ENCODE results near the gene CLNK. TPM values are rescaled to one million over a fixed set of nuclear protein-coding genes. Genes with fewer than 3 reads are reported as not detected.

CLNK gene
- polyA plus RNA-seq, 3 donors, result 0.52 to 1.5 (median 0.58) TPM

GRCh38 chr4:10703766-10704429, 19.3 kb upstream of the CLNK start:
- DNase-seq (ENCODE audit: extremely low read depth in 1 of 11, low read depth in 9 of 11, low spot score in 4 of 11), result no peak

- DNase-seq (ENCODE audit: extremely low read depth in 1 of 11, low read depth in 9 of 11, low spot score in 4 of 11), result no peak
Measured at GRCh38 chr4:10703156-10703555, 18.6 kb upstream of the CLNK start.

- DNase-seq (ENCODE audit: extremely low read depth in 1 of 11, low read depth in 9 of 11, low spot score in 4 of 11), result no peak
Measured at GRCh38 chr4:10701702-10702460, 17.3 kb upstream of the CLNK start.

GRCh38 chr4:10701161-10701560, 16.6 kb upstream of the CLNK start:
- DNase-seq (ENCODE audit: extremely low read depth in 1 of 11, low read depth in 9 of 11, low spot score in 4 of 11), result no peak

GRCh38 chr4:10698172-10698571, 13.6 kb upstream of the CLNK start:
- DNase-seq (ENCODE audit: extremely low read depth in 1 of 11, low read depth in 9 of 11, low spot score in 4 of 11), result no peak

GRCh38 chr4:10697086-10697485, 12.5 kb upstream of the CLNK start:
- DNase-seq (ENCODE audit: extremely low read depth in 1 of 11, low read depth in 9 of 11, low spot score in 4 of 11), result peak in 7 of 11 donors; percentile 16 to 46 (median 26)

GRCh38 chr4:10696253-10696652, 11.7 kb upstream of the CLNK start:
- no peak for DNase-seq (ENCODE audit: extremely low read depth in 1 of 11, low read depth in 9 of 11, low spot score in 4 of 11)

GRCh38 chr4:10694828-10695209, 10.3 kb upstream of the CLNK start:
- DNase-seq (ENCODE audit: extremely low read depth in 1 of 11, low read depth in 9 of 11, low spot score in 4 of 11), result no peak

- DNase-seq (ENCODE audit: extremely low read depth in 1 of 11, low read depth in 9 of 11, low spot score in 4 of 11), result no peak
Measured at GRCh38 chr4:10694151-10694827, 9.7 kb upstream of the CLNK start.

GRCh38 chr4:10691651-10692050, 7.1 kb upstream of the CLNK start:
- DNase-seq (ENCODE audit: extremely low read depth in 1 of 11, low read depth in 9 of 11, low spot score in 4 of 11), result no peak

- DNase-seq (ENCODE audit: extremely low read depth in 1 of 11, low read depth in 9 of 11, low spot score in 4 of 11), result no peak
Measured at GRCh38 chr4:10690185-10690907, 5.8 kb upstream of the CLNK start.

- no peak for DNase-seq (ENCODE audit: extremely low read depth in 1 of 11, low read depth in 9 of 11, low spot score in 4 of 11)
Measured at GRCh38 chr4:10688846-10689245, 4.3 kb upstream of the CLNK start.

- no peak for DNase-seq (ENCODE audit: extremely low read depth in 1 of 11, low read depth in 9 of 11, low spot score in 4 of 11)
Measured at GRCh38 chr4:10688022-10688421, 3.5 kb upstream of the CLNK start.

GRCh38 chr4:10687526-10687925, 3.0 kb upstream of the CLNK start:
- DNase-seq (ENCODE audit: extremely low read depth in 1 of 11, low read depth in 9 of 11, low spot score in 4 of 11), result no peak

GRCh38 chr4:10682397-10682796, 2.2 kb downstream of the CLNK start:
- DNase-seq (ENCODE audit: extremely low read depth in 1 of 11, low read depth in 9 of 11, low spot score in 4 of 11), result no peak

- no peak for DNase-seq (ENCODE audit: extremely low read depth in 1 of 11, low read depth in 9 of 11, low spot score in 4 of 11)
Measured at GRCh38 chr4:10677796-10678497, 6.6 kb downstream of the CLNK start.

GRCh38 chr4:10673817-10674369, 10.7 kb downstream of the CLNK start:
- DNase-seq (ENCODE audit: extremely low read depth in 1 of 11, low read depth in 9 of 11, low spot score in 4 of 11), result no peak

GRCh38 chr4:10672379-10672778, 12.2 kb downstream of the CLNK start:
- no peak for DNase-seq (ENCODE audit: extremely low read depth in 1 of 11, low read depth in 9 of 11, low spot score in 4 of 11)

GRCh38 chr4:10671799-10672198, 12.8 kb downstream of the CLNK start:
- DNase-seq (ENCODE audit: extremely low read depth in 1 of 11, low read depth in 9 of 11, low spot score in 4 of 11), result no peak

All from renal cortex interstitium (tissue), 11 donors.